ENCODE data around the gene PC.

The PC gene

GRCh38 chr11:66950112-66950535 is 8.1 kb downstream of the PC start:
- FAIRE-seq: no peak

- FAIRE-seq: no peak
These were observed 19.5 kb downstream of the PC start for GRCh38 chr11:66938582-66939135.

- FAIRE-seq: no peak
These were observed 20.9 kb downstream of the PC start for GRCh38 chr11:66937193-66937733.

GRCh38 chr11:66936311-66936711 is 21.9 kb downstream of the PC start:
- no peak for FAIRE-seq

- no peak for FAIRE-seq
These were observed 23.0 kb downstream of the PC start for GRCh38 chr11:66934950-66935779.

- FAIRE-seq: no peak
These were observed 24.7 kb downstream of the PC start for GRCh38 chr11:66933531-66933930.

- no peak for FAIRE-seq
These were observed 25.6 kb downstream of the PC start for GRCh38 chr11:66932543-66932942.

GRCh38 chr11:66929753-66930152 is 28.4 kb downstream of the PC start:
- FAIRE-seq: no peak

GRCh38 chr11:66924272-66924671 is 33.9 kb downstream of the PC start:
- FAIRE-seq: no peak

GRCh38 chr11:66922551-66922950 is 35.6 kb downstream of the PC start:
- no peak for FAIRE-seq

- no peak for FAIRE-seq
These were observed 37.0 kb downstream of the PC start for GRCh38 chr11:66920978-66921784.

- no peak for FAIRE-seq
These were observed 38.3 kb downstream of the PC start for GRCh38 chr11:66919923-66920322.

GRCh38 chr11:66918741-66919140 is 39.4 kb downstream of the PC start:
- no peak for FAIRE-seq

- no peak for FAIRE-seq
These were observed 42.3 kb downstream of the PC start for GRCh38 chr11:66915866-66916265.

- FAIRE-seq: no peak
These were observed 42.9 kb downstream of the PC start for GRCh38 chr11:66915046-66915832.

GRCh38 chr11:66914505-66914904 is 43.7 kb downstream of the PC start:
- no peak for FAIRE-seq

- FAIRE-seq: no peak
These were observed 45.3 kb downstream of the PC start for GRCh38 chr11:66912911-66913310.

- no peak for FAIRE-seq
These were observed 45.8 kb downstream of the PC start for GRCh38 chr11:66912361-66912760.

- FAIRE-seq: no peak
These were observed 47.5 kb downstream of the PC start for GRCh38 chr11:66910669-66911068.

GRCh38 chr11:66910016-66910415 is 48.2 kb downstream of the PC start:
- no peak for FAIRE-seq

- no peak for FAIRE-seq
These were observed 49.0 kb downstream of the PC start for GRCh38 chr11:66909181-66909580.

Data from endometrium (tissue), 2 donors.